IMR-90 (cell line): ENCODE data around the gene TRIM62. TPM values are rescaled to one million over a fixed set of nuclear protein-coding genes. Genes with fewer than 3 reads are reported as not detected.

Experiments
- ATAC-seq: fragments of 200-7000 bp; cut with Tn5 transposase; 2 replicates; pipeline ENCODE4 v1.9.1; 2020; ENCODE audit warnings: low read depth, mild to moderate bottlenecking, moderate library complexity
- BruUV-seq: library from RNA; stranded (reverse); fragments of 400-500 nt; replicated peaks from 2 replicates; lab custom pipeline; 2021; lab: Mats Ljungman, UMichigan
- CTCF ChIA-PET: fragments of 300-600 bp; formaldehyde crosslinking; extraction: SDS; loops from one replicate; lab custom pipeline; 2021; ENCODE audit warnings: antibody characterized with exemption; lab: Yijun Ruan, JAX
- POLR2A ChIA-PET: fragments of 300-600 bp; sonication (Branson Sonifier 250); formaldehyde crosslinking; loops from one replicate; lab custom pipeline; 2022; ENCODE audit warnings: antibody characterized with exemption; ENCODE audit not compliant: unreplicated experiment; lab: Charles Lee
- DNase-seq: peaks from one replicate; pipeline ENCODE4 v3.0.0; 2013
- H2AFZ ChIP-seq: replicated peaks from 2 replicates; pipeline ENCODE3; 2013; ENCODE audit warnings: low read length, mild to moderate bottlenecking; ENCODE audit not compliant: poor library complexity
- H2AK5ac ChIP-seq: 2 replicates; pipeline ENCODE4 v1.6.1; 2013; ENCODE audit warnings: low read depth, low read length, inconsistent platforms
- H2AK9ac ChIP-seq: replicated peaks from 2 replicates; pipeline ENCODE3; 2013; ENCODE audit warnings: mild to moderate bottlenecking, low read depth, low read length, moderate library complexity; ENCODE audit not compliant: poor library complexity
- H2BK120ac ChIP-seq: 2 replicates; pipeline ENCODE4 v1.6.1; 2013; ENCODE audit warnings: low read depth, low read length, inconsistent platforms
- H2BK15ac ChIP-seq: 3 replicates; pipeline ENCODE4 v1.6.1; 2013; ENCODE audit warnings: low read depth, low read length, inconsistent platforms
- H2BK20ac ChIP-seq: 2 replicates; pipeline ENCODE4 v1.6.1; 2013; ENCODE audit warnings: low read depth, mild to moderate bottlenecking, inconsistent platforms, low read length, moderate library complexity
- H2BK5ac ChIP-seq: 2 replicates; pipeline ENCODE4 v1.6.1; 2013; ENCODE audit warnings: mild to moderate bottlenecking, low read depth, low read length, inconsistent platforms; ENCODE audit not compliant: poor library complexity, severe bottlenecking
- H3K14ac ChIP-seq: replicated peaks from 2 replicates; pipeline ENCODE4 v1.6.1; 2013; ENCODE audit warnings: low read depth, low read length, inconsistent platforms
- H3K18ac ChIP-seq: 2 replicates; pipeline ENCODE4 v1.6.1; 2013; ENCODE audit warnings: low read depth, low read length, control low read depth
- H3K23ac ChIP-seq: 2 replicates; pipeline ENCODE4 v1.6.1; 2013; ENCODE audit warnings: low read depth, low read length, inconsistent platforms
- H3K27ac ChIP-seq: 2 replicates; pipeline ENCODE4 v1.5.1; 2013; ENCODE audit warnings: mild to moderate bottlenecking, control low read depth, low read length; ENCODE audit not compliant: insufficient read depth
- H3K27me3 ChIP-seq: 2 replicates; pipeline ENCODE4 v1.6.1; 2013; ENCODE audit warnings: low read length; ENCODE audit not compliant: control insufficient read depth, insufficient read depth
- H3K36me3 ChIP-seq: 2 replicates; pipeline ENCODE4 v1.6.1; 2013; ENCODE audit warnings: low read length, mixed read lengths; ENCODE audit not compliant: control insufficient read depth, insufficient read depth
- H3K4ac ChIP-seq: 2 replicates; pipeline ENCODE4 v1.6.1; 2013; ENCODE audit warnings: low read depth, low read length, inconsistent platforms
- H3K4me1 ChIP-seq: 2 replicates; pipeline ENCODE4 v1.6.1; 2013; ENCODE audit warnings: low read length, mixed read lengths; ENCODE audit not compliant: control insufficient read depth, insufficient read depth
- H3K4me2 ChIP-seq: 2 replicates; pipeline ENCODE4 v1.6.1; 2013; ENCODE audit warnings: low read depth, mild to moderate bottlenecking, control low read depth, low read length, moderate library complexity
- H3K4me3 ChIP-seq: 2 replicates; pipeline ENCODE4 v1.5.1; 2013; ENCODE audit warnings: low read depth, mild to moderate bottlenecking, control low read depth, low read length, moderate library complexity; ENCODE audit not compliant: insufficient read depth
- H3K56ac ChIP-seq: 2 replicates; pipeline ENCODE4 v1.6.1; 2013; ENCODE audit warnings: low read length, inconsistent platforms; ENCODE audit not compliant: insufficient read depth; ENCODE audit errors: extremely low read depth
- H3K79me1 ChIP-seq, 2 experiments: 2 replicates each; pipeline ENCODE4 v1.6.1; 2013; ENCODE audit warnings: low read length in 2 of 2, inconsistent platforms in 1 of 2, low read depth in 1 of 2
- H3K9ac ChIP-seq: 2 replicates; pipeline ENCODE4 v1.6.1; 2013; ENCODE audit warnings: low read depth, low read length, control low read depth
- H3K9me1 ChIP-seq: 2 replicates; pipeline ENCODE4 v1.6.1; 2013; ENCODE audit warnings: low read length, inconsistent platforms; ENCODE audit not compliant: insufficient read depth
- H3K9me3 ChIP-seq: 2 replicates; pipeline ENCODE4 v1.6.1; 2013; ENCODE audit warnings: low read length; ENCODE audit not compliant: control insufficient read depth, insufficient read depth
- H4K20me1 ChIP-seq: 2 replicates; pipeline ENCODE4 v1.6.1; 2013; ENCODE audit warnings: low read length, inconsistent platforms; ENCODE audit not compliant: insufficient read depth
- H4K5ac ChIP-seq: 2 replicates; pipeline ENCODE4 v1.6.1; 2013; ENCODE audit warnings: mild to moderate bottlenecking, low read depth, low read length, control low read depth
- H4K8ac ChIP-seq, 2 experiments: 2 replicates each; pipeline ENCODE4 v1.6.1; 2013; ENCODE audit warnings: low read depth in 2 of 2, low read length in 2 of 2, control low read depth in 1 of 2, inconsistent platforms in 1 of 2
- H4K91ac ChIP-seq: 2 replicates; pipeline ENCODE4 v1.6.1; 2013; ENCODE audit warnings: low read depth, low read length, inconsistent platforms; ENCODE audit not compliant: insufficient read depth
- BHLHE40 ChIP-seq: fragments of 150-350 bp; IDR thresholded peaks from 2 replicates; pipeline ENCODE4 v1.6.1; 2016; ENCODE audit warnings: mild to moderate bottlenecking, low read depth, low read length
- CEBPB ChIP-seq: IDR thresholded peaks from 2 replicates; pipeline ENCODE4 v1.6.1; 2012; ENCODE audit warnings: low read depth, low read length, improper control_type of control experiment
- CHD1 ChIP-seq: IDR thresholded peaks from 2 replicates; pipeline ENCODE4 v1.6.1; 2012; ENCODE audit warnings: low read depth, low read length, improper control_type of control experiment
- CTCF ChIP-seq: conservative IDR thresholded peaks from 2 replicates; pipeline ENCODE4 v1.5.1; 2012; ENCODE audit warnings: mild to moderate bottlenecking, low read depth, low read length, improper control_type of control experiment
- FOS ChIP-seq: fragments of 150-350 bp; IDR thresholded peaks from 2 replicates; pipeline ENCODE4 v1.6.1; 2016; ENCODE audit warnings: low read depth, low read length
- MAFK ChIP-seq: IDR thresholded peaks from 2 replicates; pipeline ENCODE4 v1.6.1; 2012; ENCODE audit warnings: low read depth, low read length, improper control_type of control experiment
- MXI1 ChIP-seq: IDR thresholded peaks from 2 replicates; pipeline ENCODE4 v1.6.1; 2012; ENCODE audit warnings: low read depth, mild to moderate bottlenecking, low read length, moderate library complexity, borderline replicate concordance
- NFE2L2 ChIP-seq: fragments of 150-350 bp; IDR thresholded peaks from 2 replicates; pipeline ENCODE4 v1.6.1; 2016; ENCODE audit warnings: low read depth, mild to moderate bottlenecking, low read length
- POLR2A ChIP-seq: IDR thresholded peaks from 2 replicates; pipeline ENCODE4 v1.6.1; 2012; ENCODE audit warnings: mild to moderate bottlenecking, low read depth, low read length
- RAD21 ChIP-seq: IDR thresholded peaks from 2 replicates; pipeline ENCODE4 v1.6.1; 2012; ENCODE audit warnings: low read length, improper control_type of control experiment
- RCOR1 ChIP-seq: IDR thresholded peaks from 2 replicates; pipeline ENCODE4 v1.6.1; 2012; ENCODE audit warnings: mild to moderate bottlenecking, low read length, improper control_type of control experiment; ENCODE audit not compliant: insufficient replicate concordance
- RFX5 ChIP-seq: IDR thresholded peaks from 2 replicates; pipeline ENCODE4 v1.8.0; 2012; ENCODE audit warnings: low read depth, mild to moderate bottlenecking, low read length, moderate library complexity
- WGBS, 2 experiments: methylation state at CpG; one replicate each; pipeline versions ENCODE4 v1.1.5 to v1.1.7; 2013; ENCODE audit warnings: missing lambda C conversion rate in 2 of 2; ENCODE audit not compliant: insufficient read length in 1 of 2; ENCODE audit errors: extremely low coverage in 2 of 2; 5-methylcytosine and 5-hydroxymethylcytosine counted together
- dilution Hi-C: fragments of 300-500 bp; cut with HindIII; formaldehyde crosslinking; loops from one replicate; pipeline ENCODE4 v1.14.3; 2018; ENCODE audit warnings: low sequenced_read_pairs; ENCODE audit not compliant: unreplicated experiment
- in situ Hi-C: fragments of 300-500 bp; cut with MboI; formaldehyde crosslinking; loops from 3 replicates; pipeline ENCODE4 v1.14.3; 2019; ENCODE audit warnings: low sequenced_read_pairs, inconsistent platforms, mixed read lengths
- intact Hi-C: fragments of 100-400 bp; cut with micrococcal nuclease; formaldehyde crosslinking; loops from 2 replicates; pipeline ENCODE4 v1.10.0; 2022
- polyA plus RNA-seq, 3 experiments: library from polyadenylated mRNA; depleted of rRNA; stranded (reverse); fragments of >200 nt; gene quantifications; 2 replicates each; pipeline ENCODE4 v1.2.3, GENCODE V29; 2012; ENCODE audit warnings: low replicate concordance in 1 of 3
- total RNA-seq: library from RNA; depleted of rRNA; stranded (reverse); fragments of >200 nt; gene quantifications from 2 replicates; pipeline ENCODE4 v1.2.3, GENCODE V29; 2012
- TF ChIP-seq, protein P1 (sequence below): fragments of 150-350 bp; IDR thresholded peaks from 2 replicates; pipeline ENCODE4 v1.6.1; 2016; ENCODE audit warnings: low read depth, mild to moderate bottlenecking, low read length, moderate library complexity, borderline replicate concordance
- TF ChIP-seq, protein P2 (sequence below): fragments of 150-350 bp; IDR thresholded peaks from 2 replicates; pipeline ENCODE4 v1.6.1; 2017; ENCODE audit warnings: mild to moderate bottlenecking, antibody characterized with exemption, low read length, low read depth

TRIM62 gene
- total and polyA plus RNA-seq, 2 of the 4 experiments (the other 2 are of a cell fraction): 3.0 to 11.1 TPM

DNA sequence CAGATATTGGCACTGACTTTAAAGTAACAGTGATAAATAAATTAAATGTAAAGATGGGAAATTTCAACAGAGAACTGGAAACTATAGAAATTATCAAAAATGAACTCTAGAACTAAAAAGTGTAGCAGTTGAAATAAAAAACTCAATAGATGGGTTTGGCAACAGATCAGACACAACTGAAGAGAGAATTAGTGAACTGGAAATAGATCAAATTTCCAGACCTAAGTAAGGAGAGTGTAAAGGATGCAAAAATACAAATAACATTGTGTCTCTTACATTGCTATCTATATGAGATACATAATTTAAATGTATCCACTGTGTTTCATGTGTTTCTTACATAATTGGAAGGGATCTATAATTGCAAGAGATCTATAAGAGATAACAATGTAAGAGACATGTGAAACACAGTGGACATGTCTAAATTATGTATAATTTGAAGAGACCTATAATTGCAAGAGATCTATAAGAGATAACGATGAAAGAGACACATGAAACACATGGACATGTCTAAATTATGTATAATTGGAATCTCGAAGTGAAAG, 42.4 kb upstream of the TRIM62 start:
- no peak for TF ChIP-seq BHLHE40
- TF ChIP-seq FOS: no peak
- no peak for TF ChIP-seq CHD1
- no peak for TF ChIP-seq NFE2L2
- TF ChIP-seq, protein P1, sequence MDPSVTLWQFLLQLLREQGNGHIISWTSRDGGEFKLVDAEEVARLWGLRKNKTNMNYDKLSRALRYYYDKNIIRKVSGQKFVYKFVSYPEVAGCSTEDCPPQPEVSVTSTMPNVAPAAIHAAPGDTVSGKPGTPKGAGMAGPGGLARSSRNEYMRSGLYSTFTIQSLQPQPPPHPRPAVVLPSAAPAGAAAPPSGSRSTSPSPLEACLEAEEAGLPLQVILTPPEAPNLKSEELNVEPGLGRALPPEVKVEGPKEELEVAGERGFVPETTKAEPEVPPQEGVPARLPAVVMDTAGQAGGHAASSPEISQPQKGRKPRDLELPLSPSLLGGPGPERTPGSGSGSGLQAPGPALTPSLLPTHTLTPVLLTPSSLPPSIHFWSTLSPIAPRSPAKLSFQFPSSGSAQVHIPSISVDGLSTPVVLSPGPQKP: no peak
- no peak for TF ChIP-seq CEBPB
- no peak for TF ChIP-seq RFX5
- TF ChIP-seq MAFK: no peak
- no peak for TF ChIP-seq RAD21
- TF ChIP-seq RCOR1: no peak
- TF ChIP-seq, protein P2, sequence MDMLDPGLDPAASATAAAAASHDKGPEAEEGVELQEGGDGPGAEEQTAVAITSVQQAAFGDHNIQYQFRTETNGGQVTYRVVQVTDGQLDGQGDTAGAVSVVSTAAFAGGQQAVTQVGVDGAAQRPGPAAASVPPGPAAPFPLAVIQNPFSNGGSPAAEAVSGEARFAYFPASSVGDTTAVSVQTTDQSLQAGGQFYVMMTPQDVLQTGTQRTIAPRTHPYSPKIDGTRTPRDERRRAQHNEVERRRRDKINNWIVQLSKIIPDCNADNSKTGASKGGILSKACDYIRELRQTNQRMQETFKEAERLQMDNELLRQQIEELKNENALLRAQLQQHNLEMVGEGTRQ: no peak
- TF ChIP-seq POLR2A: no peak
- TF ChIP-seq MXI1: no peak
- no peak for TF ChIP-seq CTCF
- DNase-seq (no peak), ATAC-seq (no peak)
- dilution Hi-C loops (no loop called here), intact Hi-C loops (no loop called here), in situ Hi-C loops (loop anchor here (25.0 kb wide), 1 partner anchor 388 kb away; no protein-coding TSS in a partner anchor)
- no peak overlapping the region for H2BK120ac ChIP-seq
- H3K56ac ChIP-seq: no peak overlapping the region
- H2BK5ac ChIP-seq: no peak overlapping the region
- no peak overlapping the region for H2AK9ac ChIP-seq
- POLR2A ChIA-PET: no interaction called here
- H3K9me3 ChIP-seq: no peaks in the 10 kb centered on the region
- H4K91ac ChIP-seq: no peak overlapping the region
- no CpG with 5 or more reads among the region's 2 CpGs for WGBS, 2 experiments
- no peak overlapping the region for H2AK5ac ChIP-seq
- no peaks in the 10 kb centered on the region; the same call in 1 of the 2 replicates for H3K27me3 ChIP-seq
- H4K5ac ChIP-seq: no peak overlapping the region
- H3K4me3 ChIP-seq: no peak overlapping the region
- no peak overlapping the region for H2BK20ac ChIP-seq
- no peak overlapping the region for H3K9ac ChIP-seq
- no TSS peak for BruUV-seq
- H3K36me3 ChIP-seq: no peaks in the 10 kb centered on the region
- no peak overlapping the region for H3K27ac ChIP-seq
- no peak overlapping the region for H4K8ac ChIP-seq
- no peak overlapping the region for H3K23ac ChIP-seq
- H4K20me1 ChIP-seq: no peaks in the 10 kb centered on the region
- H3K14ac ChIP-seq: no peak overlapping the region
- H3K4me2 ChIP-seq: no peak overlapping the region
- H2BK15ac ChIP-seq: no peak overlapping the region
- no peaks in the 10 kb centered on the region for H3K79me1 ChIP-seq
- no peak overlapping the region for H3K18ac ChIP-seq
- no peak overlapping the region for H2AFZ ChIP-seq
- CTCF ChIA-PET: no interaction called here
- H3K4ac ChIP-seq: no peak overlapping the region
- H3K9me1 ChIP-seq: 0 out of 2 replicates have a peak, but pooled peaks cover 7% of the 10 kb centered on the region
- peaks cover 13% of the 10 kb centered on the region for H3K4me1 ChIP-seq
